ENCODE measurements around the gene ATP6V0B. TPM values are rescaled to one million over a fixed set of nuclear protein-coding genes. Genes with fewer than 3 reads are reported as not detected.

ATP6V0B gene
- total RNA-seq, result 100 to 1,000 TPM; 121 TPM

DNA sequence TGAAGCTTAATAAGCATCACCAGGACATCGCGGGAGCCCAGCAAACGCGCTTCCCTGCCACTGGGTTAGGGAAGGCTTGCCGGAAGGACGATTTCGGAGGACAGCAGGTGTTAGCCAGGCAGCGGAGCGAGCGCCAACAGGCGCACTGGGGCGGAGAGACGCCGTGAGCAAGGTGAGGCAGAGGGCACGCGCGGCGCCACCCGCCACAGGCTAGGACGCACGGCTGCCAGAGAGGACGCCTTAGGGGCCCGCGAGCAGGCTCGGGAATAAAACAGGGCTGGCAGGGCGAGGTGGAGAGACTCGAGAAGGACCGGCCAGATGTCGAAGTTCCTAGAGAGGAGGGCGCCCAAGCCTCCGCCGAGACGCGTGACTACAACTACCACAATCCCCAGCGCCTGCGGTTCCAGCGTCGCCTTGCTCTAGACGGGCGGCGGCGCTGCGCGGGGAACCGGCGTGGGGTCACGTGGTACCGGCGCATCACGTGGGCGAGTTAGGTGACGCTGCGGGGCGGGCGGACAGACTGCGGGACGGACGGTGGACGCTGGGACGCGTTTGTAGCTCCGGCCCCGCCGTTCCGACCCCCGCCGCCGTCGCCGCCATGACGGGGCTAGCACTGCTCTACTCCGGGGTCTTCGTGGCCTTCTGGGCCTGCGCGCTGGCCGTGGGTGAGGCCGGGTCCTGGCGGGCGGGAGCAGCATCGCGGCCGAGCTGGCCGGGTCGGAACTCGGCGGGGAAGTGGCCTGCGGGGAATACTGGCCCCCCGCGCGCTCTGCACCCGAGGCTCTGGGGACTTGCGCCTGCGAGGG, at the start of gene ATP6V0B:
TSS of gene ATP6V0B (plus strand) at position 518 of the 806 bp plus-strand sequence. CDS start at position 599, 81 bp downstream.
- DNase-seq, result peak; percentile 96
- H3K4me3 Mint-ChIP-seq, result peak within 1 kb of the TSS; percentile 89
- H3K36me3 Mint-ChIP-seq (ENCODE audit: low read depth), result peaks cover 34% of the 10 kb centered on the region
- CTCF ChIA-PET, result interaction anchor here (0.7 to 2.1 kb wide), 7 partner anchors 15 to 211 kb away, joined by 3 to 10 read pairs (median 3); partner anchors contain the start of gene IPO13
- peaks cover 63% of the 10 kb centered on the region for H3K4me1 Mint-ChIP-seq
- H3K27ac Mint-ChIP-seq, result peak within 1 kb of the TSS; percentile 80
- H3K9me3 Mint-ChIP-seq, result no peaks in the 10 kb centered on the region
- POLR2A ChIA-PET, result interaction anchor here (0.5 to 3.5 kb wide), 16 partner anchors 11 to 657 kb away, joined by 3 to 19 read pairs (median 4); partner anchors contain the start of genes CCDC24, ELOVL1, IPO13 and KDM4A
- no peaks in the 10 kb centered on the region for H3K27me3 Mint-ChIP-seq

DNA sequence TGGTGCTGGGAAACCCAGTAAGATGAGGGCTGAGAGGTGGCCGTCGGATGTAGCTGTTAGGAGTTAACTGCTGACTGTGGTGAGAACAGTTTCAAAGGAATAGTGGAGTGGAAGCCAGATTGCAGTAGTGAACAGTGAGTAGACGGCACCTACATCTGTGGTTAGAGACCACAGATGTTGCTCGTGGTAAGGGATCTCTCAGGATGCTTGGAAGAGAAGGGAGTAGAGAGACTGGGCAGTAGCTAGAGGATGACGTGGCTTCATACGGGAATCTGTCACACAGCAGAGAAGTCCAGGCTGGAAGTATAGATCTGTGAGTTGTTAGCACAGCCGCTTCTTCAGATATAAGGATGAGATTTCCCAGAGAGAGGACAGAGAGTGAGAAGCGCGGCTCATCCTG, 48.9 kb upstream of the ATP6V0B start:
- CTCF ChIA-PET, result interaction anchor here (4.1 kb wide), 1 partner anchor 9 kb away, joined by 26 read pairs; no protein-coding TSS in a partner anchor
- POLR2A ChIA-PET, result no interaction called here
- no peaks in the 10 kb centered on the region for H3K27me3 Mint-ChIP-seq
- no peak overlapping the region for H3K4me3 Mint-ChIP-seq
- no peaks in the 10 kb centered on the region for H3K36me3 Mint-ChIP-seq (ENCODE audit: low read depth)
- no peaks in the 10 kb centered on the region for H3K9me3 Mint-ChIP-seq
- H3K27ac Mint-ChIP-seq, result no peak overlapping the region
- DNase-seq, result no peak
- H3K4me1 Mint-ChIP-seq, result no peaks in the 10 kb centered on the region

DNA sequence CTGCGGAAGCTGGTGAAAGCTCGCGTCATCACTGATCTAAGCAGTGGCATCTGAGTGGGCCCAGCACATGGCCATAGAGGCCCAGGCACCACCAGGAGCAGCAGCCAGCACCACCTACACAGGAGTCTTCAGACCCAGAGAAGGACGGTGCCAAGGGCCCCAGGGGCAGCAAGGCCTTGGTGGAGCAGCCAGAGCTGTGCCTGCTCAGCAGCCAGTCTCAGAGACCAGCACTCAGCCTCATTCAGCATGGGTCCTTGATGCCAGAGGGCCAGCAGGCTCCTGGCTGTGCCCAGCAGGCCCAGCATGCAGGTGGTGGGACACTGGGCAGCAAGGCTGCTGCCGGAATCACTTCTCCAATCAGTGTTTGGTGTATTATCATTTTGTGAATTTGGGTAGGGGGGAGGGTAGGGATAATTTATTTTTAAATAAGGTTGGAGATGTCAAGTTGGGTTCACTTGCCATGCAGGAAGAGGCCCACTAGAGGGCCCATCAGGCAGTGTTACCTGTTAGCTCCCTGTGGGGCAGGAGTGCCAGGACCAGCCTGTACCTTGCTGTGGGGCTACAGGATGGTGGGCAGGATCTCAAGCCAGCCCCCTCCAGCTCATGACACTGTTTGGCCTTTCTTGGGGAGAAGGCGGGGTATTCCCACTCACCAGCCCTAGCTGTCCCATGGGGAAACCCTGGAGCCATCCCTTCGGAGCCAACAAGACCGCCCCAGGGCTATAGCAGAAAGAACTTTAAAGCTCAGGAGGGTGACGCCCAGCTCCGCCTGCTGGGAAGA, 44.4 kb upstream of the ATP6V0B start:
- Mint-ChIP-seq H3K4me3 (no peak overlapping the region), H3K27ac (no peak overlapping the region), H3K27me3 (peaks cover 5% of the 10 kb centered on the region), H3K4me1 (peaks cover 8% of the 10 kb centered on the region), H3K36me3 (ENCODE audit: low read depth) (no peaks in the 10 kb centered on the region), H3K9me3 (no peaks in the 10 kb centered on the region)
- no peak for DNase-seq
- ChIA-PET POLR2A (interaction anchor here (0.9 to 1.2 kb wide), 3 partner anchors 9 to 167 kb away, joined by 3 read pairs; no protein-coding TSS in a partner anchor), CTCF (interaction anchor here (0.9 to 10.9 kb wide), 6 partner anchors 13 to 166 kb away, joined by 3 to 324 read pairs (median 6); partner anchors contain the start of gene IPO13)

DNA sequence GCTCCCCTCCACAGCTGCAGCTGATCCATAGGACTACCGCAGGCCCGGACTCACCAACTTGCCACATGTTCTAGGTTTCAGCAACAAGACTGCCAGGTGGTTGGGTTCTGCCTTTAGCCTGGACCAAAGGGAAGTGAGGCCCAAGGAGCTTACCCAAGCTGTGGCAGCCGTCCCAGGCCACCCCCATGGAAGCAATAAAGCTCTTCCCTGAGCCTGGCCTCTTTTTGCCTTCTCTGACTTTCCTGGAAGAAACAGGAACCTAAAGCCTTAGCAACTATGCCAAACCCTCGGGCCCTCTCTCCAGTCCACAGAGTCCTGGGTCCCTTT, 43.8 kb upstream of the ATP6V0B start:
- ChIA-PET CTCF (interaction anchor here (0.9 to 10.9 kb wide), 6 partner anchors 13 to 167 kb away, joined by 3 to 324 read pairs (median 6); partner anchors contain the start of gene IPO13), POLR2A (interaction anchor here (0.9 to 1.2 kb wide), 3 partner anchors 9 to 167 kb away, joined by 3 read pairs; no protein-coding TSS in a partner anchor)
- Mint-ChIP-seq H3K4me3 (no peak overlapping the region), H3K36me3 (ENCODE audit: low read depth) (no peaks in the 10 kb centered on the region), H3K27me3 (peaks cover 9% of the 10 kb centered on the region), H3K4me1 (peaks cover 9% of the 10 kb centered on the region), H3K9me3 (no peaks in the 10 kb centered on the region), H3K27ac (no peak overlapping the region)
- no peak for DNase-seq

DNA sequence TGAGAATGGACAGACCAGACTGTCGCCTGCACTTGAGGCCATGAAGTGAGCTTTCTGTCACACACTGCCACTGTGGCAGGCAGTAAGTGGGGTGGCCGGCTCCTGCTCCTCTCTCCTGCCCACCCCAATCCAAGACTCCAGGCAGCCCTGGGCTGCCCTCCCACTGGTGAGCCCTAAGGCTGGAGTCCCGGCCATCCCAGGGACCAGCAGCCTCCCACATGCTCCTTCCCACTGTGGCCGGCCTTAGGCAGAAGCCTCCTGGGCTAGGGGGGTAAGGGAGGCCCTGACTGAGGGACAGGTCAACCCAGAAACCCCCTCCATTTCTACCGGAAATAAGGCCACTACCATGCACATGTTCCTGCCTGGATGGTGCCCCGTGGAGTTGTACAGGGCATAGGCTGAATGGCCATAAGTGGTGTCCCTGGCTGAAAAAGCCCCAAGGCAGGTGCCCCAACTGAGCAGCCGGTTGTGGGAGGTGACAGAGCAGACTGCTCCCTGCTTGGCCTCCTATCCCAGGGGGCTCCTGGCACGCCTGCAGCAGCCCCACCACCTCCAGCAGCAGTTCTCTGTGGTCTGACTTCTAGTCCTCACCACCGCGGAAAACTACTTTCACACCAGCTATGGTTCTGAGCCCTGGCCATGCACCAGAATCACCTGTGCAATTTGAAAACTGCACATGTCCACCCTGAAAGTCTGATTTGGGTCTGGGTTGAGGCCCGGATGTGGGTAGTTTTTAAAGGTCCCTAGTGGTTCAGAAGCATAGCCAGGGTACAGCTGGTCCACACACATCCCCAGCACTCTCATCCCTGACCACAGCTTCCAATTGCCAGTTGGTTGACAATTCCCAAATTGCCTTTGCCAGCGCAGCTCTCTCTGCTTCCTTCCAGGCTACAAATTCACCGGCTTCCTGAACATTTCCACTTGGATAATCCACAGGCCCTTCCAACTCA, 42.8 kb upstream of the ATP6V0B start:
- Mint-ChIP-seq H3K27ac (no peak overlapping the region), H3K4me3 (no peak overlapping the region), H3K27me3 (peaks cover 11% of the 10 kb centered on the region), H3K9me3 (no peaks in the 10 kb centered on the region), H3K36me3 (ENCODE audit: low read depth) (no peaks in the 10 kb centered on the region), H3K4me1 (peaks cover 11% of the 10 kb centered on the region)
- ChIA-PET POLR2A (interaction anchor here (1.2 kb wide), 1 partner anchor 168 kb away, joined by 3 read pairs; no protein-coding TSS in a partner anchor), CTCF (interaction anchor here (1.2 to 10.9 kb wide), 3 partner anchors 117 to 179 kb away, joined by 3 to 324 read pairs (median 17); no protein-coding TSS in a partner anchor)
- DNase-seq, result no peak

DNA sequence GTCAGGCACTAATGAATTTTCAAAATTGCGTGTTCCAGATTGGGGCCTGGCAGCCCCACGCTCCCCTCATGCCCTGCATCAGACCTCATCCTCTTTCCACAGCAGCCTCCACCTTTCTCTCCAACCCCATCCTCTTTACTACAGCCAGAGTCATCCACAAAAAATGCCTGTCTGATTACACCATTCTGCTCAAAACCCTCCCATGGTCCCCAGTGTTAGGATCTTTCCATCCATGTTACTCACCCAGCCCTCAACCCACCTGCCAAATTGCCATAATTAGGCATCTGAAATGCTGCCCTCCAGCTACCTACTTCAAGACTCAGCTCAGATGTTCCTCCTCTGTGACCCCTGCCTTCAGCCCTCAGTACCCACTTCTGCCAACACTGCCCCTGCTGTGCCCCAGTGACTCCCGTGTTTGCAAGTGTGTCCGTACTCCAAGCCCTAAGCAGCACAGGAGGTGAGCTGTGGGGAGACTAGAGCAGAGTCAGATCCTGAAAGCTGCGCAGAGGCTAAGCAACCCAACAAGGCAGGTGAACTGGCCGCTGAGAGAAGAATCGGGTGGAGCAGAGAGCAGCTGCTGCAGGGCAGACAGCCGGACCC, 41.9 kb upstream of the ATP6V0B start:
- H3K9me3 Mint-ChIP-seq, result no peaks in the 10 kb centered on the region
- H3K27me3 Mint-ChIP-seq, result peaks cover 11% of the 10 kb centered on the region
- ChIA-PET POLR2A (no interaction called here), CTCF (interaction anchor here (0.8 to 10.9 kb wide), 6 partner anchors 12 to 180 kb away, joined by 3 to 324 read pairs (median 19); partner anchors contain the start of gene IPO13)
- DNase-seq, result no peak
- no peak overlapping the region for H3K4me3 Mint-ChIP-seq
- no peaks in the 10 kb centered on the region for H3K36me3 Mint-ChIP-seq (ENCODE audit: low read depth)
- no peak overlapping the region for H3K27ac Mint-ChIP-seq
- peaks cover 11% of the 10 kb centered on the region for H3K4me1 Mint-ChIP-seq

DNA sequence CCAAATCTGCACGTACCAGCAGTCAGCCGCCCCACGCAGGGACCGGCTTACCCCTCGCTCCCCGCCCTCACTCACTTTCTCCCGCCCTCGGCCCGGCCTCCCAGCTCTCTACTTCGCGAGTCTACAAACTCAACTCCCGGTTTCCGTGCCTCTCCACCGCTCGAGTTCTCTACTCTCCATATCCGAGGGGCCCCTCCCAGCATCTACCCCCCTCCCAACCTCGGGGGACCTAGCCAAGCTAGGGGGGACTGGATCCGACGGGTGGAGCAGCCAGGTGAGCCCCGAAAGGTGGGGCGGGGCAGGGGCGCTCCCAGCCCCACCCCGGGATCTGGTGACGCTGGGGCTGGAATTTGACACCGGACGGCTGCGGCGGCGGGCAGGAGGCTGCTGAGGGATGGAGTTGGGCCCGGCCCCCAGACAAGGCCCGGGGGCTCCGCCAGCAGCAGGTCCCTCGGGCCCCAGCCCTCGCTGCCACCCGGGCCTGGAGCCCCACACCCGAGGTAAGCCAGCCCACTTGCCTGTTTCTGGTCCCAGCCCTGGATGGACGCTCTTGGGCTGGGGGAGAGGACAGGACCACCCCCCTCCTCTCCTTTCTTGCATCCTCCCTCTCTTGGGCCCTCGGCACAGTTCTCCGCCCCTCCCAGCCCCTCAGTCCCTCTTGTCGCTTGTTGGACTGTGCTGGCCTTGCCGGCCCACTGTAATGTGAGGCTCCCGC, 41.2 kb upstream of the ATP6V0B start, which contains the start of gene ARTN:
TSS of gene ARTN (plus strand) at position 416 of the 715 bp plus-strand sequence. CDS start 1,856 bp downstream, outside the sequence.
- CTCF ChIA-PET, result interaction anchor here (0.8 to 10.9 kb wide), 23 partner anchors 9 to 707 kb away, joined by 3 to 324 read pairs (median 9); partner anchors contain the start of genes DPH2, IPO13, KDM4A and PTPRF
- peaks cover 11% of the 10 kb centered on the region for H3K27me3 Mint-ChIP-seq
- H3K36me3 Mint-ChIP-seq (ENCODE audit: low read depth), result no peaks in the 10 kb centered on the region
- no peak for DNase-seq
- H3K27ac Mint-ChIP-seq, result no peak within 1 kb of the TSS
- no peaks in the 10 kb centered on the region for H3K9me3 Mint-ChIP-seq
- POLR2A ChIA-PET, result interaction anchor here (2.0 to 3.1 kb wide), 3 partner anchors 13 to 283 kb away, joined by 10 to 25 read pairs (median 13); partner anchors contain the start of genes IPO13 and KDM4A
- H3K4me3 Mint-ChIP-seq, result no peak within 1 kb of the TSS
- H3K4me1 Mint-ChIP-seq, result peaks cover 11% of the 10 kb centered on the region

DNA sequence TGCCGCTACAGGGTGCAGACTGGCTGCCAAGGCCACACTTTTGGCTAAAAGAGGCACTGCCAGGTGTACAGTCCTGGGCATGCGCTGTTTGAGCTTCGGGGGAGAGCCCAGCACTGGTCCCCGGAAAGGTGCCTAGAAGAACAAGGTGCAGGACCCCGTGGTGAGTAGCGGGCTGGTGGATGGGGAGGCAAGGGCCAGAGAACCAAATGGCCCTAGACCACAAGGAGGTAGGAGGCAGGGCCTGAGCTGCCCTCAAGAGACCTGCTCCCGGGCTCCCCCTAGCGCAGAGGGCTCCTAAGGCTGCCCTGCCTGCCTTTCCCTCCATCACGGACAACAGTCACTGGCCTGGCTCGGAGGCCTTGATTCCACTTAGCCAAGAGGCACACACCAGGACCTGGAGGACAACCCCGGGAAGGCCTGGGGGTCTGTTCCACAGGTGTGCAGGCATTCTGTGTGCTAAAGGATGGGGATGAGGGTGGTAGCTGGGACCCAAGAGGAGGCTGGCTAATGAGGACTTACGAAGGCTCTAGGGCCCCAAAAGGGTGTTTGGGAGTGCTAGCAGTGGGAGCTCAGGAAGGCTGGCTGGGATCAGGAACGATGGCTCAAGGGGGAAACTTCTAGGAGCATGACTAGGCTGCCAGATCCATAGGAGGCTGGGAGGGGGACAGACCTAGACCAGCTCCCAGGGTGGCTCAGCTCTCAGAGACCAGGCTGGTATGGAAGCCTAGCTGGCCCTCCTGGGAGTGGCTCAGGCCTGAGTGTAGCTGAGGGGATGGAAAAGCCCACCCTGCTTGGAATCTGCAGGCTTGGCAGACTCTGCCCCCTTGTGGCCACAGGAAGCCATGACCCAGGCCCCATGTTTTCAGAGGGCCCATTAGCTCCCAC, 40.4 kb upstream of the ATP6V0B start:
- Mint-ChIP-seq H3K27ac (no peak overlapping the region), H3K4me3 (no peak overlapping the region), H3K4me1 (peaks cover 11% of the 10 kb centered on the region), H3K36me3 (ENCODE audit: low read depth) (no peaks in the 10 kb centered on the region), H3K9me3 (no peaks in the 10 kb centered on the region), H3K27me3 (peaks cover 11% of the 10 kb centered on the region)
- peak; percentile 65 for DNase-seq
- CTCF ChIA-PET, result interaction anchor here (0.7 to 10.9 kb wide), 45 partner anchors 9 to 707 kb away, joined by 3 to 324 read pairs (median 6); partner anchors contain the start of genes ATP6V0B, DPH2, IPO13 and KDM4A
- POLR2A ChIA-PET, result interaction anchor here (0.9 to 3.1 kb wide), 6 partner anchors 9 to 284 kb away, joined by 3 to 25 read pairs (median 7); partner anchors contain the start of genes IPO13, KDM4A and ST3GAL3

DNA sequence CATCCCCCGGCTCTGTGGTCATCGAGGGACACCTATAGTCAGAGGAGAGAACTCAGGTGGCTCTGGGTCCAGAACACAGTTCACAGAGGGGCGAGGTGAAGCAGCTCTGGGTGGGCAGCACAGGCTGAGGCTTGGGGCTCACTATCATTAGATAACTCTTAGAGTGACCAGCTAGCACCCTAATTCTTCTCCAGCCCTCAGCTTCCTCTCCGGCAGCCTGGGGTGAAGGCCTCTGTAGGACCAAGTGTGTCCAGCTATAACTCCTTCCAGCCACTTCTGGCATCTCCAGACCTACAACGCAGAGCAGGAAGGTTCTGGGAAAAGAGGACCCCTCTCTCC, 39.8 kb upstream of the ATP6V0B start:
- POLR2A ChIA-PET, result interaction anchor here (0.9 to 3.1 kb wide), 6 partner anchors 8 to 284 kb away, joined by 3 to 25 read pairs (median 7); partner anchors contain the start of genes IPO13, KDM4A and ST3GAL3
- peaks cover 11% of the 10 kb centered on the region for H3K4me1 Mint-ChIP-seq
- DNase-seq, result no peak
- peaks cover 11% of the 10 kb centered on the region for H3K27me3 Mint-ChIP-seq
- CTCF ChIA-PET, result interaction anchor here (0.7 to 10.9 kb wide), 44 partner anchors 10 to 708 kb away, joined by 3 to 324 read pairs (median 6); partner anchors contain the start of genes ATP6V0B, DPH2, IPO13 and KDM4A
- no peaks in the 10 kb centered on the region for H3K9me3 Mint-ChIP-seq
- H3K4me3 Mint-ChIP-seq, result no peak overlapping the region
- H3K36me3 Mint-ChIP-seq (ENCODE audit: low read depth), result no peaks in the 10 kb centered on the region
- H3K27ac Mint-ChIP-seq, result no peak overlapping the region

Measured in activated CD4-positive, alpha-beta memory T cell treated with anti-CD3 and anti-CD28 coated beads, Interleukin-2, amount 10 ng/mL, durations not matched to agents 7 days and 5 days (primary cell).